Caco-2 (cell line): ENCODE results near the gene MACROD1. TPM values are rescaled to one million over a fixed set of nuclear protein-coding genes. Genes with fewer than 3 reads are reported as not detected.

Experiments
- BruUV-seq: library from RNA; stranded (reverse); fragments of 400-500 nt; replicated peaks from 2 replicates; lab custom pipeline; 2021; lab: Mats Ljungman, UMichigan
- CTCF ChIA-PET: fragments of 300-600 bp; sonication (Branson Sonifier 250); formaldehyde crosslinking; loops from one replicate; lab custom pipeline; 2022; ENCODE audit warnings: antibody characterized with exemption; lab: Charles Lee
- POLR2A ChIA-PET: fragments of 300-600 bp; sonication (Branson Sonifier 250); formaldehyde crosslinking; loops from one replicate; lab custom pipeline; 2022; ENCODE audit warnings: antibody characterized with exemption; lab: Charles Lee
- DNase-seq, 2 experiments: peaks; one replicate each; pipeline versions ENCODE4 v3.0.0 to v3.0.0-alpha.2; 2020 to 2022
- H3K27me3 ChIP-seq: replicated peaks from 2 replicates; pipeline ENCODE4 v1.6.0; 2011; ENCODE audit warnings: low read length; ENCODE audit not compliant: control insufficient read depth, insufficient read depth
- H3K36me3 ChIP-seq: 2 replicates; pipeline ENCODE4 v1.5.1; 2011; ENCODE audit warnings: low read length; ENCODE audit not compliant: control insufficient read depth, insufficient read depth
- H3K4me1 ChIP-seq: fragments of 250-450 bp; sonication (Bioruptor Pico); 2 replicates; pipeline ENCODE4 v1.5.1; 2020; ENCODE audit warnings: mild to moderate bottlenecking
- H3K4me3 ChIP-seq: 2 replicates; pipeline ENCODE4 v1.5.1; 2011; ENCODE audit warnings: low read depth, mild to moderate bottlenecking, control low read depth, low read length
- H3K9me3 ChIP-seq: fragments of 250-450 bp; sonication (Bioruptor Pico); 2 replicates; pipeline ENCODE4 v1.5.1; 2020; ENCODE audit warnings: mild to moderate bottlenecking, moderate library complexity
- H3K27ac Mint-ChIP-seq: one replicate; pipeline ENCODE4 v1.8.0; 2022; ENCODE audit warnings: mixed read lengths; ENCODE audit not compliant: unreplicated experiment
- H3K27me3 Mint-ChIP-seq: one replicate; pipeline ENCODE4 v1.8.0; 2022; ENCODE audit warnings: mixed read lengths; ENCODE audit not compliant: insufficient read depth, unreplicated experiment
- H3K36me3 Mint-ChIP-seq: one replicate; pipeline ENCODE4 v1.8.0; 2022; ENCODE audit warnings: mild to moderate bottlenecking, mixed read lengths; ENCODE audit not compliant: insufficient read depth, unreplicated experiment
- H3K4me1 Mint-ChIP-seq: one replicate; pipeline ENCODE4 v1.8.0; 2022; ENCODE audit warnings: low read depth, mixed read lengths; ENCODE audit not compliant: unreplicated experiment
- H3K4me3 Mint-ChIP-seq: one replicate; pipeline ENCODE4 v1.8.0; 2022; ENCODE audit warnings: mild to moderate bottlenecking, moderate library complexity, mixed read lengths; ENCODE audit not compliant: unreplicated experiment
- H3K9me3 Mint-ChIP-seq: one replicate; pipeline ENCODE4 v1.8.0; 2022; ENCODE audit warnings: mixed read lengths; ENCODE audit not compliant: unreplicated experiment
- CTCF ChIP-seq, 2 experiments: fragments of 200-600 bp in 1 of 2; IDR thresholded peaks; 1 replicate in 1 of 2; 2 replicates in 1 of 2; pipeline versions ENCODE4 v1.5.1 to v1.8.0; 2011 to 2022; ENCODE audit warnings: antibody characterized with exemption in 1 of 2, control low read depth in 1 of 2, inconsistent platforms in 1 of 2, low read depth in 1 of 2, low read length in 1 of 2, mild to moderate bottlenecking in 1 of 2, moderate library complexity in 1 of 2; ENCODE audit not compliant: insufficient read depth in 1 of 2, severe bottlenecking in 1 of 2, unreplicated experiment in 1 of 2
- intact Hi-C: fragments of 100-400 bp; cut with micrococcal nuclease; formaldehyde crosslinking; loops from one replicate; pipeline ENCODE4 v1.10.0; 2022; ENCODE audit not compliant: unreplicated experiment
- total RNA-seq: library from RNA; stranded (reverse); gene quantifications from 2 replicates; pipeline ENCODE4 v1.2.3, GENCODE V29; 2022

MACROD1 gene
- total RNA-seq, 1 experiment from 2014 or later, result 29.6 TPM

- ChIA-PET CTCF (no interaction called here), POLR2A (no interaction called here)
- no peaks in the 10 kb centered on the region for H3K27me3 Mint-ChIP-seq
- H3K9me3 Mint-ChIP-seq, result no peaks in the 10 kb centered on the region
- no peak for TF ChIP-seq CTCF (IDR thresholded peaks at IDR 0.05; ENCODE audit: insufficient read depth in 1 of 2, low read depth in 1 of 2, low read length in 1 of 2, severe bottlenecking in 1 of 2, unreplicated experiment in 1 of 2)
- Histone ChIP-seq H3K9me3 (no peaks in the 10 kb centered on the region), H3K4me3 (no peak overlapping the region), H3K4me1 (no peaks in the 10 kb centered on the region), H3K27me3 (no peaks in the 10 kb centered on the region), H3K36me3 (no peaks in the 10 kb centered on the region; the same call in 1 of the 2 replicates)
- H3K4me1 Mint-ChIP-seq, result no peaks in the 10 kb centered on the region
- DNase-seq, result no peak
- no peak overlapping the region for H3K27ac Mint-ChIP-seq
- no peak overlapping the region for H3K4me3 Mint-ChIP-seq
- BruUV-seq, result no TSS peak
- H3K36me3 Mint-ChIP-seq, result peaks cover 6% of the 10 kb centered on the region
- intact Hi-C loops, result no loop called here
Measured at GRCh38 chr11:64138398-64138797, 27.5 kb downstream of the MACROD1 start.

GRCh38 chr11:64136765-64137441, 29.0 kb downstream of the MACROD1 start:
- H3K4me3 Mint-ChIP-seq, result no peak overlapping the region

GRCh38 chr11:64135711-64136110, 30.2 kb downstream of the MACROD1 start:
- no peak overlapping the region for H3K4me3 Mint-ChIP-seq

More at GRCh38 chr11:64136765-64137441, 29.0 kb downstream of the MACROD1 start:
- no peak overlapping the region for H3K4me3 ChIP-seq
- Mint-ChIP-seq H3K36me3 (peaks cover 6% of the 10 kb centered on the region), H3K9me3 (no peaks in the 10 kb centered on the region), H3K27me3 (no peaks in the 10 kb centered on the region), H3K4me1 (peaks cover 2% of the 10 kb centered on the region), H3K27ac (no peak overlapping the region)
- POLR2A ChIA-PET, result no interaction called here
- DNase-seq, result no peak
- CTCF ChIA-PET, result no interaction called here
- no peak for TF ChIP-seq CTCF (IDR thresholded peaks at IDR 0.05; ENCODE audit: insufficient read depth in 1 of 2, low read depth in 1 of 2, low read length in 1 of 2, severe bottlenecking in 1 of 2, unreplicated experiment in 1 of 2)
- intact Hi-C loops, result no loop called here
- peaks cover 7% of the 10 kb centered on the region; the same call in 1 of the 2 replicates for H3K4me1 ChIP-seq
- no peaks in the 10 kb centered on the region for H3K9me3 ChIP-seq
- no TSS peak for BruUV-seq
- H3K27me3 ChIP-seq, result no peaks in the 10 kb centered on the region
- no peaks in the 10 kb centered on the region; the same call in 1 of the 2 replicates for H3K36me3 ChIP-seq

More at GRCh38 chr11:64135711-64136110, 30.2 kb downstream of the MACROD1 start:
- no peaks in the 10 kb centered on the region for H3K9me3 Mint-ChIP-seq
- no peak for DNase-seq
- H3K4me1 Mint-ChIP-seq, result peaks cover 7% of the 10 kb centered on the region
- no peaks in the 10 kb centered on the region; the same call in 1 of the 2 replicates for H3K36me3 ChIP-seq
- intact Hi-C loops, result no loop called here
- TF ChIP-seq CTCF (IDR thresholded peaks at IDR 0.05; ENCODE audit: insufficient read depth in 1 of 2, low read depth in 1 of 2, low read length in 1 of 2, severe bottlenecking in 1 of 2, unreplicated experiment in 1 of 2), result no peak
- no peaks in the 10 kb centered on the region for H3K9me3 ChIP-seq
- ChIA-PET POLR2A (no interaction called here), CTCF (no interaction called here)
- H3K27me3 Mint-ChIP-seq, result no peaks in the 10 kb centered on the region
- no peak overlapping the region for H3K27ac Mint-ChIP-seq
- H3K27me3 ChIP-seq, result no peaks in the 10 kb centered on the region
- H3K36me3 Mint-ChIP-seq, result no peaks in the 10 kb centered on the region
- no TSS peak for BruUV-seq
- no peak overlapping the region for H3K4me3 ChIP-seq
- peaks cover 9% of the 10 kb centered on the region; the same call in 1 of the 2 replicates for H3K4me1 ChIP-seq
